ENCODE data around the gene DUSP2.

The DUSP2 gene

DNA sequence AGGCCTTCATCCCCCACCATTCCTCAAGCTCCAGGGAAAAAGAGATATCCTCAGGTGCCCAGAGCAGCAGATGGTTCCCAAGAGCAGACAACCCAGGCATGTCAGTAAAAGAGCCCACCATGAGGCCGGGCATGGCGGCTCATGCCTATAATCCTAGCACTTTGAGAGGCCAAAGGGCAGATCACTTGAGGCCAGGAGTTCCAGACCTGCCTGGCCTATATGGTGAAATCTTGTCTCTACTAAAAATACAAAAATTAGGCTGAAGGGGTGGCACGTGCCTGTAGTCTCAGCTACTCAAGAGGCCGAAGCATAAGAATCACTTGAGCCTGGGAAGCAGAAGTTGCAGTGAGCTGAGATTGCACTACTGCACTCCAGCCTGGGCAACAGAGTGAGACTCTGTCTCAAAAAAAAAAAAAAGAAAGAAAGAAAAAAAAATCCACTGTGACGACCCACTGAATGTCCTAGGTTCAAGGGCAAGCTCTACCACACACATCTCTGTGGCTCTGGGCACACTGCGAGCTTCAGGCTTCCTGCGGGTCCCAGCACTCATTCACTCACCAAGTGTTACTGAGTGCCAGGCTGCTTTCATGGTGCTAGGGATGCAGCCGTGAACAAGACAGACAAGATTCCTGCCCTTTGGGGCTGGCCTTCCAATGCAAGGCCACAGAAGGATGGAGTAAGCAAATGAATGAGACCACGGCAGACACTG lies 6.5 kb upstream of the DUSP2 start:
- H3K4me3 ChIP-seq (replicated peaks; ENCODE audit: low read depth, low read length): no peak overlapping the region
- no peak for DNase-seq (ENCODE audit: extremely low read depth, low read depth)
- TF ChIP-seq, protein P1, sequence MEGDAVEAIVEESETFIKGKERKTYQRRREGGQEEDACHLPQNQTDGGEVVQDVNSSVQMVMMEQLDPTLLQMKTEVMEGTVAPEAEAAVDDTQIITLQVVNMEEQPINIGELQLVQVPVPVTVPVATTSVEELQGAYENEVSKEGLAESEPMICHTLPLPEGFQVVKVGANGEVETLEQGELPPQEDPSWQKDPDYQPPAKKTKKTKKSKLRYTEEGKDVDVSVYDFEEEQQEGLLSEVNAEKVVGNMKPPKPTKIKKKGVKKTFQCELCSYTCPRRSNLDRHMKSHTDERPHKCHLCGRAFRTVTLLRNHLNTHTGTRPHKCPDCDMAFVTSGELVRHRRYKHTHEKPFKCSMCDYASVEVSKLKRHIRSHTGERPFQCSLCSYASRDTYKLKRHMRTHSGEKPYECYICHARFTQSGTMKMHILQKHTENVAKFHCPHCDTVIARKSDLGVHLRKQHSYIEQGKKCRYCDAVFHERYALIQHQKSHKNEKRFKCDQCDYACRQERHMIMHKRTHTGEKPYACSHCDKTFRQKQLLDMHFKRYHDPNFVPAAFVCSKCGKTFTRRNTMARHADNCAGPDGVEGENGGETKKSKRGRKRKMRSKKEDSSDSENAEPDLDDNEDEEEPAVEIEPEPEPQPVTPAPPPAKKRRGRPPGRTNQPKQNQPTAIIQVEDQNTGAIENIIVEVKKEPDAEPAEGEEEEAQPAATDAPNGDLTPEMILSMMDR (IDR thresholded peaks at IDR 0.05; ENCODE audit: low read depth, low read length, missing control alignments): no peak

DNA sequence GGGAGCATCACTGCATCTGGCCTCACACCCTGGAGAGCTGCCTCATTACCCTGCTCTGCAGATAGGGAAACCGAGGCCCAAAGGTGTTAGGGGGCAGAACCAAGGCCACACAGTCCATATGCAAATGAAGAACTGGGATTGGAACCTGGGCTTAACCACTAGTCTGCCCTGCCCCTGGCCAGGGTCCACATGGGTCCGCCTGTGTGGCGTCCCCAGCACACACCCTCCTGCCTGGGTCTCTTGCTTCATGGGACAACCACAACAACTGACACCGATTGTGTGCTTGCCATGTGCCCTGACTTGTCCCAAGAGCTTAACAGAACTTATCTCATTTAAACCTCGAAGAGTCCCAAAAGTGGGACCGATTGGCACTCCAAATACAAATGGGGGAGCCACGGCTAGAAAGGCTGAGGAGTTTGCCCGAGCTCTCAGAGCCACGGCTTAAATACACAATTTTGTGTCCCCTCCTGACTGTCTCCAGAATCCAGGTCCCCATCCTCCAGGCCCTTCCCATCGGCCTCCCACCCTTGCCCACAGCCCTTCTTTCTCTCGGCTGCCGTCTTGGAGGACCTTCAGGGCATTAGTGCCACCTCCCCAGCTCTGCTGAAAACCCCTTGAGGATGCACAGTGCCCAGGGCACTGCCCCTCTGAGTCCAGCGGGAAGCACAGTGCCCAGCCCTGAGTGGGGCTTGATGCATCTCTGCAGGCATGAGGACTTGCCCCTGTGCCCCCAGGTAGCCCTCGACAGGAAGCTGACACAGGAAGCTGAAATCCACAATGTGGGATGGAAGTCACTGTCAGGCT lies 5.8 kb upstream of the DUSP2 start:
- TF ChIP-seq, protein P1 (IDR thresholded peaks at IDR 0.05; ENCODE audit: low read depth, low read length, missing control alignments): no peak
- no peak for DNase-seq (ENCODE audit: extremely low read depth, low read depth)

DNA sequence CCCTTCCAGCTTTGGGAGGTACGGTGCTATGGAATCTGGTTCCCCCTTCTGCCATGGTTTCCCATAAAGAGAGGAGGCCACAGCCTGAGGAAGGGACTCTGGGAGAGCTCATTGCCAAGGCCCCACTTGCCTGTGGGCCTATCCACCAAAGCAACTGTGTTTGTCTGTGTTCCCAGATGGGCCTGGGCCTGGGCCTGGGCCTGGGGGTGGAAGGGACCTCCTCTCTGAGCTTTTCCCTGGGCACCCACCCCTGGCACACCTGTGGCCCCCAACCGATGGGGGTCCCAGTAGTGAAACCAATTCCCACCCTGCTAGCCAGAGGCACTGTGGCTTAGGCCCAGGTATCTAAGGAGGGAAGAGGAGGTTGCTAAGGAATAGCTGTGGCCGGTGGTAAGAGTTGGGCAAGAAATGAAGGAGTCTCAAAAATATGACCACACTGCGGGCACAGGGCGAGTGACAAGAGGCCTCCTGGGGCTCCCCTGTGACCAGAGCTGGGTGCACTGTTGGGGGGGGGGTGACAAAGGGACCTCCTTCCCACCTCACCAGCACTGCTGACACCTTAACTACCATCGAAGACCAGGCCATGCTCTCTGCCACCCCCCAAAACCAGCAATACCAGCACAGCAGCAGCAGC lies 4.9 kb upstream of the DUSP2 start:
- H3K4me3 ChIP-seq (replicated peaks; ENCODE audit: low read depth, low read length): no peak overlapping the region
- no peak for DNase-seq (ENCODE audit: extremely low read depth, low read depth)
- TF ChIP-seq, protein P1 (IDR thresholded peaks at IDR 0.05; ENCODE audit: low read depth, low read length, missing control alignments): no peak

More for the DNA sequence above, 5.8 kb upstream of the DUSP2 start:
- no peak overlapping the region for H3K4me3 ChIP-seq (replicated peaks; ENCODE audit: low read depth, low read length)

DNA sequence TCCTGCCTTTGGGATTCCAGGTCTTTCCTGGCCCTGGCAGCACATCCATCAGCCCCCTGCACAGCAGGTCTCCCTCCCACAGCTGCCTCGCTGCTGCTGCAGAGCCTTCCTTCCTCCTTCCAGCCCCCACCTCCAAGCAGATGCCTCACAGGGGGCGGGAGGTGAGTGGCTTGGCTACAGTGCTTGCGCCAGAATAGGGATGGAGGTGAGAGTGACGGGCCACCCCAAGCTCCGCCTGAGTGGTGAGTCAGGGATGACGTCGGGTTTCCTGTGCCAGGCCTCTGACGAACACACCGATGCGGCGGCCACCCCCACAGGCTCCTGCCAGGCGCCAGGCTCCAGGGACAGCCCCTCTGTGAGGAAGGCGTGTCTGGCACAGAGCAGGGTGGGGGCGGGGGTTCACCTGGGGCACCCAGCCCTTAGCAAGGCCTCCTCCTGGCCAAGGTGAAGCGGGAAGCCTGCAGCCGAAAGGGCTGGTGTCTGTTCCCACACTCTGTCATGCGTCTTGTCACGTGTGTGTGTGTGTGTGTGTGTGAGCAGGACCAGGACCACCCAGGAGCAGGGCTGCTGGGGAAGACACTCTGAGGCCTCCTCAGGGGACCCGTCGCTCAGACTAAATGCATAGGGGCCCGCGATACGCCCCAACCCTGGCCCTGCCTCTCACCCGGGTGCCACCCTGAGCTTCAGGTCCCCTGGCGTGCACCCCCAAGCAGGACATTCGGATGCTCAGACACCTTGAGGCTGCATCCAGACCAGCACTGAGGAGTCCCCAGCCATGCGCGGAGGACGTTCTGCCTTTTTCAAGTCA lies 3.4 kb upstream of the DUSP2 start:
- TF ChIP-seq, protein P1 (IDR thresholded peaks at IDR 0.05; ENCODE audit: low read depth, low read length, missing control alignments): no peak
- H3K4me3 ChIP-seq (replicated peaks; ENCODE audit: low read depth, low read length): no peak overlapping the region
- peak; percentile 76 for DNase-seq (ENCODE audit: extremely low read depth, low read depth)

DNA sequence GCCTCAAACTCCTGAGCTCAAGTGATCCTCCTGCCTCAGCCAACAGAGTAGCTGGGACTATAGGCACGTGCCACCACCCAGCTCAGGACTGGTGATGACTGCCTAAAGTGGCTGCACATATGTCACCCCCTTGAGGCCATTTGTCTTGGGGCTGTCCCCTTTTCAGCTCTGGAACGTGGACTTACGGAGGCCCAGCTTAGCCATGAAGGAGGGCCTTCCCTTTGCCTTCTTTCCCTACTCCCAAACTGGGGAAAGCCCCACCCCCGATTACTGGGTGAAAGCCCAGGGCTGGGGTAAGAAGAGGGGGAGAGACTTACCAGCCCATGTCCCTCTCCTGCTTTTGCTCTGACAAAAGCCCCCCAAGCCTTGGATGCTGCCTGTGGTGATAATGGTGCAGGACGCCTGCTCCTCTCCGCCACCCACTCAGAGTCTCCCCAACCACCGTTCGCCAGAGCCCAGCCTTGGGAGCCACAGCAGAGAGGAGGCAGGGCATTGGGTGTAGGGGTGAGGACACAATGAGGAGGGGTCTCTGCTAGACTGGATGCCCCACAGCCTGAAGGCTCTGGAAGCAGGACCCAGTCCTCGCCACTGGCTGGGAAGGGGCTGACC lies 2.5 kb upstream of the DUSP2 start:
- TF ChIP-seq, protein P1 (IDR thresholded peaks at IDR 0.05; ENCODE audit: low read depth, low read length, missing control alignments): no peak
- no peak for DNase-seq (ENCODE audit: extremely low read depth, low read depth)
- no peak overlapping the region for H3K4me3 ChIP-seq (replicated peaks; ENCODE audit: low read depth, low read length)

Data from HFF-Myc (cell line).